Naive B cell (primary cell): Measurements from ENCODE around the gene SPATA46. TPM values are rescaled to one million over a fixed set of nuclear protein-coding genes. Genes with fewer than 3 reads are reported as not detected.
A peak's percentile ranks its signal among the peaks of the same experiment; 100 is the strongest.
"Not testable (repeated sequence)": the region's sequence is repeated elsewhere in the genome, so short reads cannot be mapped to it uniquely, and the experiment has no call there.

Experiments used
- ATAC-seq, 2 donors: fragments of 150-1000 bp; cut with Tn5 transposase; 2 replicates each; pipeline ENCODE4 v1.10.0; 2021; ENCODE audit warnings: low read depth in 2 of 2, mild to moderate bottlenecking in 2 of 2, moderate library complexity in 2 of 2
- DNase-seq: peaks from one replicate; pipeline ENCODE4 v3.0.0; 2022
- H3K27ac Mint-ChIP-seq, 6 donors: one replicate each; pipeline ENCODE4 v1.8.0; 2020 to 2022; ENCODE audit warnings: mild to moderate bottlenecking in 6 of 6, mixed read lengths in 6 of 6, moderate library complexity in 5 of 6, inconsistent platforms in 2 of 6
- H3K27me3 Mint-ChIP-seq, 3 donors: one replicate each; pipeline ENCODE4 v1.8.0; 2021 to 2022; ENCODE audit warnings: mixed read lengths in 3 of 3, mild to moderate bottlenecking in 1 of 3
- H3K36me3 Mint-ChIP-seq, 2 donors: one replicate each; pipeline ENCODE4 v1.8.0; 2020 to 2022; ENCODE audit warnings: mixed read lengths in 2 of 2, inconsistent platforms in 1 of 2, mild to moderate bottlenecking in 1 of 2
- H3K4me1 Mint-ChIP-seq, 3 donors: one replicate each; pipeline ENCODE4 v1.8.0; 2020 to 2022; ENCODE audit warnings: mixed read lengths in 3 of 3, inconsistent platforms in 1 of 3, mild to moderate bottlenecking in 1 of 3, moderate library complexity in 1 of 3
- H3K4me3 Mint-ChIP-seq, 8 donors: one replicate each; pipeline ENCODE4 v1.8.0; 2020 to 2022; ENCODE audit warnings: mild to moderate bottlenecking in 8 of 8, mixed read lengths in 8 of 8, moderate library complexity in 8 of 8, inconsistent platforms in 2 of 8
- H3K9me3 Mint-ChIP-seq, 7 donors: one replicate each; pipeline ENCODE4 v1.8.0; 2020 to 2022; ENCODE audit warnings: mixed read lengths in 7 of 7, mild to moderate bottlenecking in 5 of 7, inconsistent platforms in 2 of 7, moderate library complexity in 1 of 7
- polyA plus RNA-seq, 6 donors: library from polyadenylated mRNA; unstranded; fragments of 300-500 nt; fragmentation: Illumina TruSeq; gene quantifications; one replicate each; pipeline ENCODE4 v1.2.3, GENCODE V29; 2021; ENCODE audit warnings: low read depth in 6 of 6

SPATA46 gene
- polyA plus RNA-seq: not detected

GRCh38 chr1:162376691-162377090, at the start of gene SPATA46:
Gene SPATA46, minus strand, starts transcription at chr1:162376854. Its CDS starts 64 bp downstream, at chr1:162376790.
- DNase-seq (no peak), ATAC-seq (no peak)
- no peak within 1 kb of the TSS for H3K4me3 Mint-ChIP-seq
- no peaks in the 10 kb centered on the region for H3K36me3 Mint-ChIP-seq
- H3K4me1 Mint-ChIP-seq: no peaks in the 10 kb centered on the region
- H3K27ac Mint-ChIP-seq: no peak within 1 kb of the TSS
- H3K9me3 Mint-ChIP-seq: peaks cover 0 to 2% (median 0%) of the 10 kb centered on the region in 7 donors
- H3K27me3 Mint-ChIP-seq: no peaks in the 10 kb centered on the region

GRCh38 chr1:162422662-162423375, 46.2 kb upstream of the SPATA46 start:
- H3K36me3 Mint-ChIP-seq: no peaks in the 10 kb centered on the region
- ATAC-seq (peak; percentile 25 to 51), DNase-seq (peak; percentile 8)
- H3K27me3 Mint-ChIP-seq: peaks cover 5 to 25% (median 13%) of the 10 kb centered on the region in 3 donors
- H3K9me3 Mint-ChIP-seq: peaks cover 0 to 4% (median 0%) of the 10 kb centered on the region in 7 donors
- peaks cover 4 to 22% (median 10%) of the 10 kb centered on the region in 3 donors for H3K4me1 Mint-ChIP-seq
- no peak overlapping the region for H3K27ac Mint-ChIP-seq
- H3K4me3 Mint-ChIP-seq: peak overlapping the region in 1 of 8 donors; percentile 11

- Mint-ChIP-seq H3K4me3 (no peak overlapping the region), H3K9me3 (peaks cover 0 to 4% (median 0%) of the 10 kb centered on the region in 7 donors), H3K36me3 (no peaks in the 10 kb centered on the region), H3K27ac (no peak overlapping the region), H3K27me3 (peaks cover 13 to 31% (median 13%) of the 10 kb centered on the region in 3 donors), H3K4me1 (peaks cover 4 to 22% (median 10%) of the 10 kb centered on the region in 3 donors)
- DNase-seq (no peak), ATAC-seq (no peak)
Measured at GRCh38 chr1:162421258-162422164, 44.9 kb upstream of the SPATA46 start.

GRCh38 chr1:162420120-162420519, 43.5 kb upstream of the SPATA46 start:
- Mint-ChIP-seq H3K27ac (no peak overlapping the region), H3K4me3 (no peak overlapping the region), H3K4me1 (peaks cover 4 to 22% (median 10%) of the 10 kb centered on the region in 3 donors), H3K9me3 (peaks cover 0 to 2% (median 0%) of the 10 kb centered on the region in 7 donors), H3K27me3 (peaks cover 13 to 21% (median 20%) of the 10 kb centered on the region in 3 donors), H3K36me3 (no peaks in the 10 kb centered on the region)
- no peak for DNase-seq
- no peak for ATAC-seq

GRCh38 chr1:162419450-162419931, 42.8 kb upstream of the SPATA46 start:
- not testable (repeated sequence) for H3K36me3 Mint-ChIP-seq, H3K27ac Mint-ChIP-seq, ATAC-seq, H3K9me3 Mint-ChIP-seq, DNase-seq
- Mint-ChIP-seq H3K4me3 (peak overlapping the region in 1 of 8 donors; percentile 54), H3K27me3 (peaks cover 13 to 19% (median 14%) of the 10 kb centered on the region in 3 donors), H3K4me1 (peaks cover 4 to 22% (median 10%) of the 10 kb centered on the region in 3 donors)

- not testable (repeated sequence) for H3K9me3 Mint-ChIP-seq, ATAC-seq, H3K4me3 Mint-ChIP-seq, DNase-seq, H3K36me3 Mint-ChIP-seq
- peak overlapping the region in 1 of 6 donors; percentile 48 for H3K27ac Mint-ChIP-seq
- peaks cover 9 to 17% (median 13%) of the 10 kb centered on the region in 3 donors for H3K27me3 Mint-ChIP-seq
- peaks cover under 1 to 18% (median 8%) of the 10 kb centered on the region in 3 donors for H3K4me1 Mint-ChIP-seq
Measured at GRCh38 chr1:162418584-162418983, 41.9 kb upstream of the SPATA46 start.

- Mint-ChIP-seq H3K4me1 (peaks cover 0 to 9% (median 2%) of the 10 kb centered on the region in 3 donors), H3K27ac (no peak overlapping the region), H3K9me3 (no peaks in the 10 kb centered on the region), H3K36me3 (no peaks in the 10 kb centered on the region), H3K4me3 (no peak overlapping the region), H3K27me3 (peaks cover 11 to 17% (median 12%) of the 10 kb centered on the region in 3 donors)
- ATAC-seq: no peak
- no peak for DNase-seq
Measured at GRCh38 chr1:162417650-162418049, 41.0 kb upstream of the SPATA46 start.

- H3K27ac Mint-ChIP-seq: no peak overlapping the region
- H3K4me1 Mint-ChIP-seq: peaks cover 0 to 6% (median under 1%) of the 10 kb centered on the region in 3 donors
- DNase-seq: no peak
- ATAC-seq: no peak
- H3K36me3 Mint-ChIP-seq: no peaks in the 10 kb centered on the region
- H3K4me3 Mint-ChIP-seq: no peak overlapping the region
- peaks cover 13 to 24% (median 16%) of the 10 kb centered on the region in 3 donors for H3K27me3 Mint-ChIP-seq
- H3K9me3 Mint-ChIP-seq: no peaks in the 10 kb centered on the region
Measured at GRCh38 chr1:162416909-162417308, 40.3 kb upstream of the SPATA46 start.

GRCh38 chr1:162416215-162416614, 39.6 kb upstream of the SPATA46 start:
- DNase-seq (no peak), ATAC-seq (no peak)
- Mint-ChIP-seq H3K9me3 (no peaks in the 10 kb centered on the region), H3K36me3 (no peaks in the 10 kb centered on the region), H3K4me3 (no peak overlapping the region), H3K27me3 (peaks cover 19 to 31% (median 23%) of the 10 kb centered on the region in 3 donors), H3K4me1 (no peaks in the 10 kb centered on the region), H3K27ac (no peak overlapping the region)

- H3K27me3 Mint-ChIP-seq: peaks cover 18 to 25% (median 19%) of the 10 kb centered on the region in 3 donors
- no peak within 1 kb of the TSS for H3K27ac Mint-ChIP-seq
- no peak for ATAC-seq
- H3K36me3 Mint-ChIP-seq: no peaks in the 10 kb centered on the region
- DNase-seq: no peak
- no peaks in the 10 kb centered on the region for H3K4me1 Mint-ChIP-seq
- H3K4me3 Mint-ChIP-seq: peak within 1 kb of the TSS in 1 of 8 donors; percentile 26
- H3K9me3 Mint-ChIP-seq: no peaks in the 10 kb centered on the region
Measured at GRCh38 chr1:162412002-162412401, 35.3 kb upstream of the SPATA46 start, which contains the start of gene SH2D1B. Gene SH2D1B, minus strand, starts transcription at chr1:162412136. Its CDS starts 120 bp downstream, at chr1:162412016.

- Mint-ChIP-seq H3K9me3 (no peaks in the 10 kb centered on the region), H3K4me3 (no peak overlapping the region), H3K27ac (no peak overlapping the region)
Measured at GRCh38 chr1:162407539-162407938, 30.9 kb upstream of the SPATA46 start.

GRCh38 chr1:162406811-162407210, 30.2 kb upstream of the SPATA46 start:
- H3K4me3 Mint-ChIP-seq: no peak overlapping the region

More at GRCh38 chr1:162407539-162407938, 30.9 kb upstream of the SPATA46 start:
- Mint-ChIP-seq H3K36me3 (no peaks in the 10 kb centered on the region), H3K27me3 (peaks cover 10 to 32% (median 14%) of the 10 kb centered on the region in 3 donors), H3K4me1 (no peaks in the 10 kb centered on the region)
- no peak for ATAC-seq
- DNase-seq: no peak

GRCh38 chr1:162405800-162406199, 29.1 kb upstream of the SPATA46 start:
- no peaks in the 10 kb centered on the region for H3K9me3 Mint-ChIP-seq
- H3K27ac Mint-ChIP-seq: no peak overlapping the region
- no peaks in the 10 kb centered on the region for H3K36me3 Mint-ChIP-seq
- H3K27me3 Mint-ChIP-seq: peaks cover 8 to 23% (median 10%) of the 10 kb centered on the region in 3 donors
- ATAC-seq (no peak), DNase-seq (no peak)
- no peaks in the 10 kb centered on the region for H3K4me1 Mint-ChIP-seq
- no peak overlapping the region for H3K4me3 Mint-ChIP-seq

More at GRCh38 chr1:162406811-162407210, 30.2 kb upstream of the SPATA46 start:
- no peaks in the 10 kb centered on the region for H3K9me3 Mint-ChIP-seq
- peaks cover 15 to 27% (median 16%) of the 10 kb centered on the region in 3 donors for H3K27me3 Mint-ChIP-seq
- H3K4me1 Mint-ChIP-seq: no peaks in the 10 kb centered on the region
- ATAC-seq: no peak
- DNase-seq: no peak
- H3K36me3 Mint-ChIP-seq: no peaks in the 10 kb centered on the region
- H3K27ac Mint-ChIP-seq: no peak overlapping the region
